Breast epithelium (tissue), 3 donors: ENCODE results near the gene IMMP2L.
"Not testable (repeated sequence)": the region's sequence is repeated elsewhere in the genome, so short reads cannot be mapped to it uniquely, and the experiment has no call there.

Experiments used
- POLR2A ChIP-seq: fragments of 450-650 bp; IDR thresholded peaks from one replicate; pipeline ENCODE4 v1.6.1; 2016; ENCODE audit warnings: antibody characterized with exemption, mild to moderate bottlenecking, moderate library complexity
- POLR2AphosphoS5 ChIP-seq, 3 donors: sonication (generic); formaldehyde crosslinking; IDR thresholded peaks; one replicate each; pipeline ENCODE4 v1.6.1; 2017; ENCODE audit warnings: antibody characterized with exemption in 3 of 3
- TF ChIP-seq, protein P1 (sequence below), 3 donors: fragments of 450-650 bp; IDR thresholded peaks; one replicate each; pipeline ENCODE4 v1.5.1; 2016 to 2017; ENCODE audit warnings: antibody characterized with exemption in 3 of 3, mild to moderate bottlenecking in 3 of 3, moderate library complexity in 3 of 3

DNA sequence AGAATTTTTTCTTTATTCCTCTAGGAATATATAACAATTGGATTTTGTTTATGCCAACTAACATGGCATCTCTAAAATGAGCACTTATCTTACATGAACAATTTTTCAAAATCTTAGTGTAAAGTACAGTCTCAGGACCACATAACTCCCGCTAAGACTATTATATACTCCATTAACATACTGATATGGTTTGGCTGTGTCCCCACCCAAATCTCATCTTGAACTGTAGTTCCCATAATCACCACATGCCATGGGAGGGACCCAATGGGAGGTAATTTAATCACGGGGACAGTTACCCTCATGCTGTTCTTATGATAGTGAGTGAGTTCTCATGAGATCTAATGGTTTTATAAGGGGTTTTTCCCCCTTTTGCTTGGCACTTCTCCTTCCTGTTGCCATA, 291.5 kb downstream of the IMMP2L start:
- TF ChIP-seq, protein P1, sequence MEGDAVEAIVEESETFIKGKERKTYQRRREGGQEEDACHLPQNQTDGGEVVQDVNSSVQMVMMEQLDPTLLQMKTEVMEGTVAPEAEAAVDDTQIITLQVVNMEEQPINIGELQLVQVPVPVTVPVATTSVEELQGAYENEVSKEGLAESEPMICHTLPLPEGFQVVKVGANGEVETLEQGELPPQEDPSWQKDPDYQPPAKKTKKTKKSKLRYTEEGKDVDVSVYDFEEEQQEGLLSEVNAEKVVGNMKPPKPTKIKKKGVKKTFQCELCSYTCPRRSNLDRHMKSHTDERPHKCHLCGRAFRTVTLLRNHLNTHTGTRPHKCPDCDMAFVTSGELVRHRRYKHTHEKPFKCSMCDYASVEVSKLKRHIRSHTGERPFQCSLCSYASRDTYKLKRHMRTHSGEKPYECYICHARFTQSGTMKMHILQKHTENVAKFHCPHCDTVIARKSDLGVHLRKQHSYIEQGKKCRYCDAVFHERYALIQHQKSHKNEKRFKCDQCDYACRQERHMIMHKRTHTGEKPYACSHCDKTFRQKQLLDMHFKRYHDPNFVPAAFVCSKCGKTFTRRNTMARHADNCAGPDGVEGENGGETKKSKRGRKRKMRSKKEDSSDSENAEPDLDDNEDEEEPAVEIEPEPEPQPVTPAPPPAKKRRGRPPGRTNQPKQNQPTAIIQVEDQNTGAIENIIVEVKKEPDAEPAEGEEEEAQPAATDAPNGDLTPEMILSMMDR (IDR thresholded peaks at IDR 0.05): not testable (repeated sequence)
- not testable (repeated sequence) for TF ChIP-seq POLR2A; POLR2AphosphoS5 (IDR thresholded peaks at IDR 0.05)
